Measurements from ENCODE around the gene DCDC1.

Gene DCDC1

DNA sequence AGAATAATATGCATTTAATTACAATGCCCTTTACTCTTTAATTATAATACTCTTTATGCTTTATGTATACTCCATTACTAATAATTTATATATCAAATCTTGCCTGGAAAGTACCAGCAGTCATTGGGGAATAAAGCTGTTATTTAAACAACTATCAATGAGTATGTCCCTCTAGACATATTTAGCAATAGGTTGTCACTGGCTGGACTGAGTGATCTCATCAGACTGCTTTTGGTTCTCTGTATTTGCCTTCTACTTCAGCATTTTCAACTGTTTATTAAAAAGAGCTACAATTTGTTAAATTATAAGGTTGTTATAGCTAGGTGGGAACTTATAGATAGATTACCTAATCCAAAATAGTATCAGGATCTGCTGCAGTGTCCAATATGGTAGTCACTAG lies 267.2 kb downstream of the DCDC1 start:
- DNase-seq = no peak

GRCh38 chr11:31096191-31096805 lies 273.2 kb downstream of the DCDC1 start:
- DNase-seq = no peak

DNA sequence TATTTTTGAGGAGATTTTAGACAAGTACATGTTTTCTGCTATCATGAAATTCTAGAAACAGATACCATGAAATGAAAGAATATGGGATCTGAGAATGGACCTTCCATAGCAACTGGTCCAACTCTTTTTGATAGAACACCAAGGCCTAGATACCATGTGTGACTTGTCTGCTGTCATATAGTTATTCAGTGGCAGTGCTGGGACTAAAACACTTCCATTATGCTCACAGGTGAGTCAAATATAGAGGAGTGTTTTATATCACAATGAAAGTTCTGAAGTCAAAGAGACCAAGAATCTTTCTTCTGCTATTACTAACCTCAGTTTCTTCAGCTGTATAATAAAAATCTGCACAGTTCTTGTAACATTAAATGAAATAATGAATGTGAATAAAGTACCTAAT lies 276.9 kb downstream of the DCDC1 start:
- DNase-seq = no peak

DNA sequence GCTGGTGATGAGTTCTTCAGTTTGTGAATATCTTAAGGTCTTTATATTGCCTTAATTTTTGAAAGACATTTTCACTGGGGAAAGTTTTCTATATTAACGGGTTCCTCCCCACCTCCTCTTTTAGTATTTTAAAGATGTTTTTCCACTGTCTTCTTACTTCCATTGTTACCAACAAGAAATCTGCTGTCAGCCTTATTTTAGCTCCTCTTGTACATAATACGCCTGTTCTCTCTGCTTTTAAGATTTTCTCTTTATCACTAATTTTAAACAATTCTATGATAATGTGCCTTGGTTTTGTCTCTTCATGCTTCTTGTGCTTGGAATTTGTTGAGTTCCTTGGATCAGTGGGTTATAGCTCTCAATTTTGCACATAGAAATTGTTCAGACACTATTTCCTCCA lies 280.4 kb downstream of the DCDC1 start:
- DNase-seq = no peak

DNA sequence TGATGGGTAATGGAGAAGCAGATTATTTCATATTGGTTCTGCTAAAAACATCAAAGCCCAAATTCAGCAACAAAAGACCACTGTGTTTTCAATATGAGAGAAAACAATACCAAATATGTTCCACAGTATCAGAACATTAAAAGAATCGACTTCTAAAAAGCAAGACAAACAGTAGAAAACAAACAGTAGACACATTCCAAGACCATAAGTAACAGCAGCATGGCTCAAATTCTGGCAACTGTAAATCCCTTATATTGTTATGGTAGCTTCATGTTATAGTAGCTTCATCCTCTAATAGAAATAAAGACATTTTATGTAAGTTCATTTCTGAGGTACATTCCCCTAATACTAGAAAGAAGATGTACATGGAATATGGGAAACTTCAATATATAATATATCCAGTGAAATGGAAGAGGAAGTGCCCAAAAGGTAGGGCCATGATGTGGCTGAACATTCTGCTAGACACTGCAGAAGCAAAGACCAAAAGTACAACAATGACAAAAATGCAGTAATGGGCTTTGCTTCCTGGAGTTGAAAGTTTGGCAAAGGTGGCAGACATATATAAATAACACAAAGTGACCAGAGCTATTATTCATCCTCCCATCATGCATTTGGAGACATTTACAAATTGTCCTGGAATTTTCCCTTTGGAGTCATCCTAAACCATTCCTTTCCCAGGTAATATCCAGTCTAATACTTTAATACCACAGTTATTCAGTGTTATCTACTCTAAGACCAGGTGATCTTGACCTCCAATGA lies 299.9 kb downstream of the DCDC1 start:
- DNase-seq = no peak

GRCh38 chr11:31060880-31061279 lies 308.7 kb downstream of the DCDC1 start:
- peak; percentile 42 for DNase-seq

DNA sequence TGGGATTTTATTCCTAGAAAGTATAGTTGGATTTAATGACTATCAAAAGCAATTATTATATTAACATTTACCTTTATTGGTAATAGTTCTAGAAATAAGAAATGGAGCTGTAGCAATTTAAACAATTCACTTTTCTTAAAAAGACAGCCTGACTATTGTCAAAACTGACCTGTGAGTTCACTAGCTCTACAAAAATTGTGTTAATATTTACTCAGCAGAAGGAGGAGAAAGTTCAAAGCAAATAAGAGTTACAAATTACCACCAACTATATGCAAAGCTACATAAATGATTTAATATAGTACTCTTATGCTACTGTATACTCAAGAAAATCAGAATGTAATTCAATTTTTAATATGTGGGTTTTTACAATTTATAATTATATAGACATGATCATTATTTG lies 310.0 kb downstream of the DCDC1 start:
- no peak for DNase-seq

- DNase-seq = peak; percentile 90
These were observed 319.3 kb downstream of the DCDC1 start for GRCh38 chr11:31050061-31050765.

DNA sequence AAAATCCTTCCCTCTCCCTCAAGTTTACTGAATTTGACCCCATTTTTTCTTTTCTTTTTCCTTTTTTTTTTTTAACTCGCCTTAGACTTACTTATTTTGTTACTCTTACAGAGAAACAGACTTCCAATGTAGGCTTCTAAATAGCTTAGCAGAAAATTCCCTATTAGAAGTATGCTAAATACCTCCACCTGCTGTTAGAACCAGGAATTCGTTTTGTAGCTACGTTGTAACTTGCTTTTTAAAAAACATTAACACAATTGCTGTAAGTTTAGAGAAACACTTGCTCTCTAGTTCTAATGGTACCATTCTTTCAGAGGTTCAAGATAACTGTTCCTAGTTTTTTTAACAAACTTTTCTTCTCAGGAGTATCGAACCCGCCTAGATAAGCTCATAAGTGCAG lies 324.2 kb downstream of the DCDC1 start:
- peak; percentile 3 for DNase-seq

DNA sequence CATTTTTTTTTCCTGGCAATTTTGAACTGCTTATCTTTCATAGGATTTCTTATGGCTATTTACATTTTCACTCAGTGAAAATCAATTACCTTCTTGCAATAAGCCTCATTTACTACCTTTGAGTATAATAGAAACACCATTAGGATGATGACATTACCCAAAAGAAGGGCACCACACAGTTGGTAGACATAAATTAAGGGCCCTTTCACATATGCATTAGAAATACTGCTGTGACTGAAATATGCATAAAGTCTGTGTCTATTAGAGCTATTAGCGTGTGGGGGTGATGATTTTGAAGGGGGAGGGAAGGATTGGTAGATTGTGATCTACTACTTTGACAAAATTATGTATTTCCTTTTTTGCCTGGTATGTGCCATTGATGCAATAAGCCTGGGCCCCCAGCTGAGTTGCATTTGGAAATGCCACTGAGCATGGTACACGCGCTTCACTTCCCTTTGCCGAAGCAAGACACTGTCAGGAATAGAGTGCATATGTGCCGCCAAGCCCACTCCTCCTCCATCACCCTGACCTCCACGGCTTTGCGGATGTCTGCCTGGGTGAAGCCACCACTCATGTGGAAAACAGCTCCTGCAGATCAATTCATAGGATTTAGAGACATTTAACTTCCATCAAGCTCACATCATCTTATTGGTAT lies 339.3 kb downstream of the DCDC1 start:
- no peak for DNase-seq

DNA sequence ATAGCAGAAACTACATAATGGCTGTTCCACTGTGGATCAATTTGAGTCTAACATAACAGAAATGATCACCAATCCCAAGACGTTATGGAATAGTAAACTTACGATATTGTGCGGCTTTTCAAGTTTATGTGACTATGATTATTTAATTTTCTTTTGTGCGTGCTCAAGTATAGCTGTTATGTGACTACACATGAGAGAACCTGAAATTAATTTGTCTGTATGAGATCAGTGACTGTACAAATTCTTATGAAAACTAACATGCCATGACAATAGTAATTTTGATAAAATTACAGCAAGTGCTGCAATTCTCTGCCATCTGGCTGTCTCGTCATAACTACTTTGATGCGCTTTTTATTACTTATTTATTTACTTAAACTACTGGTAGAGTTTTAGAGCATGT lies 343.2 kb downstream of the DCDC1 start:
- DNase-seq = no peak

DNA sequence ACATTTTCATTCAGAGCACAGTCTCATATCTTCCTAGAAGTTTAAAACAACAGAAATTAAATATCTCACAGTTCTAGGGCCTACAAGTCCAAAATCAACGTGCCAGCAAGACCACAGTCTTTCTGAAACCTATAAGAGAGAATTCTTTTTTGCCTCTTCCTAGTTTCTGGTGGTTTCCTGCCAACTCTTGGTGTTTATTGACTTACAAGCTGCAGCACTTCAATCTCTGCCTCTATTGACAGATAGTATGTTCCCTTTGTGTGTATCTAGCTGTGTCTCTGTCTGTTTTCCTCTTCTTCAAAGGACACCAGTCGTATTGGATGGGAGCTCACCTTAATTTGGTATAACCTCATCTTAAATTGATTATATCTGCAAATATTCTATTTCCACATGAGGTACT lies 347.5 kb downstream of the DCDC1 start:
- DNase-seq = peak; percentile 27

GRCh38 chr11:31019786-31020185 lies 349.8 kb downstream of the DCDC1 start:
- DNase-seq = no peak

GRCh38 chr11:31005202-31005601 lies 364.3 kb downstream of the DCDC1 start:
- no peak for DNase-seq

- no peak for DNase-seq
These were observed 368.1 kb downstream of the DCDC1 start for GRCh38 chr11:31001427-31001826.

DNA sequence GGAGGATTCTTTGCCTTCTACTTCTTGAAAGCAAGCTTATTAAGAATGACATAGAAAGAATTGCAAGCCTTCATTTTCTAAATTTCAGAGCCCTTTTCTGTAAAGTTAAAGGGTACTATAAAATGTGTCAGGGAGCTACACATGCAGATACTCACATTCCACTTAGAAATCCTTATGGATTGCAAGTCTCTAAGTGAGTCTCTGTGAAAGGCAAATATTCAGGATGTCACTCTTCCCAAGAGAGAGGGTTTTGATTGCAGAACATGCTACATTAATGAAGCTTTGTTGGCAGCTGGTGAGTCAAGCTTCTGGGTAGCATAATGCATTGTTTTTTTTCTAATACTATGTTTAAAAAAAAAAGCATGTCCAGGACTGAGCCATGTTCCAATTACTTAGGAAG lies 369.2 kb downstream of the DCDC1 start:
- no peak for DNase-seq

DNA sequence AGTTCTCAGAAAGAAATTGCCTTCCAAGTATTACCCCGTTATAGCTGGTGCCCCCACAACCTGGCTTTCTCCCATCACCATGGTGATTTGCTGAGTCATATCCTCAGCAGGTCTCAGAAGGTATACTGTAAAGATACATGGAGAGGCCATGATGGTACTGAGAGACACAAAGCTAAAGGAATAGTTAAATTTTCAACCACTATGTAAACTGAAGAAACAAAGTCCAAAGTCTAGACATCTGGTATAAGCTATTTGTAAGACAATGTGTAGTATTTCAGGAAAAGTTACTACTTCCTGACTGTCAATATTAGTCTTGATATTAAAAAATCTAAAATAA lies 377.1 kb downstream of the DCDC1 start:
- DNase-seq = no peak

DNA sequence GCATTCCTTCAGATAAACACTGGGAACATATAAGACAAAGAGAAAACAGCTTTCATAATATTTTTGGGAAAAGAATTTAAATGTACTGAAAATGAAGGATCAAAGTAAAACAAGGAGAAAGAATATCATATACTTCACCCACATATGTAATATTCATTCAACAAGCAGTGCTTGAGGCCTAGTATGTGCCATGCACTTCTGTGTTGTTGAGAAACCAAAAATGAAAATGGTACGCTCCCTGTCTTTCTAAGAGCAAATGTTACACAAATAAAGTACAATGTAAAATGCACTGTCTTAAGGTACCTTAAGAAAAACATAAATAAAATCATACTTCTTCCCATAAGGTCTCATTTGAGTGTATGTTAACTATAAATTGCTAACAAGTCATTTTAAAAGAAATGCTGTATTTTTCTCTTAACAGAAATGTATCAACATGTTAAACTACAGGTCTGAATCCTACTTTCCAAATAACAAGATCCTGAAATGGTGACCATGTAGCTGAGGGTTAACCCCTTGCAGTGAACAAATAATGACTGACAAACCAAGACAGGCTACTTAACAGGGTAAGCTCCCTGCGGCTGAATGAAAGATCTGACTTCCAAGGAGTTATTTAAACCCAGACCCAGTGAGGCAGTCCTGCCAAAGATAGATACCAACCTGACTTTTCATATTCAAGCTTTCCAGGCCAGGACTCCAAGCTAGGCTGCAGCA lies 377.6 kb downstream of the DCDC1 start:
- DNase-seq = no peak

GRCh38 chr11:30991376-30991775 lies 378.2 kb downstream of the DCDC1 start:
- DNase-seq = no peak

DNA sequence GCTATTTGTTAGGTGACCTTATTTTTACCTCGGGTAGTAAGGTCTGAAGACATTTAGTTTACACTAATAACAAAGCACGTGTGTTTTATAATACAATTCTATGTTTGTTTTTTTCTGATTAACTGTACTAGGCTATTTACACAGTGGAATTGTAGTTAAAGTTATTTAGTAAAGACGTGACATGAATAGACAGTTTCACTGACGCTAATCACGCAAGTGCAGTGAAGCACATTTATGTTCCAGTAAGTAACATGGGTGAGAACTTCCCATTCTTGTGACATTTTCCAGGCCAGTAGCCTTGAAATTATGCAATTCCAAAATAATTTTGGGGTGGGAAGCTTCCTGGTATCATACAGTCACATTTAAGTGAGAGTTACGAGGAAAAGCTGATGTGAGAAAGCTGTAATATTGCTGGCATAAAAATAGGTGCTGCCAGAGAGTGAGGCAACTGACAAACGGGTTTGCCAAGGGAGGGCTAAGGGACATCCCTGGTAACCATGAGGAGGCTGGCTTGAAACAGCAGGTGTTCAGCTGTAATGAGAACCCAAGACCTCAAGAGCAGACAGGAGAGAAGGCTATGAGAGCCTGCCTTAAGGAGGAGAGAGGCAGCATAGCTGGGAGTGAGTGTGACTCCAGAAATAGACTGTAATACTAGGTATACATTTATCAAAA lies 378.8 kb downstream of the DCDC1 start:
- DNase-seq = no peak

DNA sequence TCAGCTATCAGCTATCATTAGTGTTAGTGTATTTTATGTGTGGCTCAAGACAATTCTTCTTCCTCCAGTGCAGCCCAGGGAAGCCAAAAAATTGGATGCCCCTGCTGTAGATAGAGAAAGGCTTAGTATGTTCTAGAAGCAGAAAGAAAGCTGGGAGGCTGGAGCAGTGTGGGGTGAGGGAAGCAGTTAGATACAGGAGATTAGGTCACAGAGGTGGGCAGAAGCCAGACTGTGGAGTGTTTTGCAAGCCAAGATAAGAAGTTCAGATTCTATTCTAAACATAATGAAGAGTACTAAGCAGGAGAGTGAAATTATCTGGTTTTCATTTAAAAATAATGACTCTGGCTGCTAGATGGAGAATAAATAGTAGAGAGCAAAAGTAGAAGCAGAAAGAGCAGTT lies 381.7 kb downstream of the DCDC1 start:
- no peak for DNase-seq

GRCh38 chr11:30985536-30985935 lies 384.0 kb downstream of the DCDC1 start:
- no peak for DNase-seq

DNA sequence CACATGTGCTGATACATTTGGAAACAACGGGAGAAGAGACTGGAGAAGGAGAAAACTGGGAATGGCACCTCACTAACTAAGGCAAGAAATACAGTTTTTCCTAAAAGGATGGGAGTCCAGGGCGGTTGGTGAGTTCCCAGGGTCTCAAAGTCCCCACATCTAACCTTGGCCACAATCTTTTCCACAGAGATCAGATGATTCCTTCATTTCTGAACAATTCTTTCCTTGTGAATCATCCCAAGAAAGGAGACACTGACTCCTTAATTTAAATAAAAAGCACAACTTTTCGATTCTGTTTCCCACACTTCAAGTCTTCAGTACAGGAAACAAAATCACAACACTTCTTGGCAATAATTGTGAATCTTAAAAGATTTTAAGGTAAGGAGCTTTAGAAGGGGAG lies 384.7 kb downstream of the DCDC1 start:
- DNase-seq = no peak

Measured in NCI-H345 (cell line).